Measurements from ENCODE around the gene PEF1. TPM values are rescaled to one million over a fixed set of nuclear protein-coding genes. Genes with fewer than 3 reads are reported as not detected.

The PEF1 gene
- polyA plus RNA-seq, 1 donor from 2014 or later = 79.2 TPM

GRCh38 chr1:31653717-31654473 lies 9.2 kb upstream of the PEF1 start:
- Mint-ChIP-seq H3K27ac (no peak overlapping the region), H3K27me3 (peaks cover 5% of the 10 kb centered on the region), H3K9me3 (no peaks in the 10 kb centered on the region), H3K4me1 (no peaks in the 10 kb centered on the region), H3K4me3 (no peak overlapping the region), H3K36me3 (no peaks in the 10 kb centered on the region)

- Mint-ChIP-seq H3K27me3 (peaks cover 5% of the 10 kb centered on the region), H3K4me3 (no peak overlapping the region), H3K9me3 (no peaks in the 10 kb centered on the region), H3K36me3 (no peaks in the 10 kb centered on the region), H3K4me1 (no peaks in the 10 kb centered on the region), H3K27ac (no peak overlapping the region)
Measured at GRCh38 chr1:31652891-31653499, 8.3 kb upstream of the PEF1 start.

- Mint-ChIP-seq H3K27me3 (peaks cover 2% of the 10 kb centered on the region), H3K36me3 (no peaks in the 10 kb centered on the region), H3K9me3 (no peaks in the 10 kb centered on the region), H3K4me3 (no peak overlapping the region), H3K27ac (no peak overlapping the region), H3K4me1 (peaks cover 0 to 7% (median 0%) of the 10 kb centered on the region in 3 donors)
Measured at GRCh38 chr1:31651766-31652165, 7.1 kb upstream of the PEF1 start.

GRCh38 chr1:31651089-31651420 lies 6.4 kb upstream of the PEF1 start:
- no peaks in the 10 kb centered on the region for H3K9me3 Mint-ChIP-seq
- H3K4me3 Mint-ChIP-seq = peak overlapping the region in 1 of 4 donors; percentile 34
- H3K27ac Mint-ChIP-seq = peak overlapping the region in 1 of 3 donors; percentile 16

GRCh38 chr1:31650161-31651088 lies 5.7 kb upstream of the PEF1 start:
- H3K36me3 Mint-ChIP-seq = no peaks in the 10 kb centered on the region
- peak overlapping the region in 1 of 4 donors; percentile 34 for H3K4me3 Mint-ChIP-seq
- H3K4me1 Mint-ChIP-seq = peaks cover 6 to 14% (median 6%) of the 10 kb centered on the region in 3 donors
- no peaks in the 10 kb centered on the region for H3K27me3 Mint-ChIP-seq
- no peaks in the 10 kb centered on the region for H3K9me3 Mint-ChIP-seq
- peak overlapping the region in 1 of 3 donors; percentile 68 for H3K27ac Mint-ChIP-seq

More at GRCh38 chr1:31651089-31651420, 6.4 kb upstream of the PEF1 start:
- H3K4me1 Mint-ChIP-seq = peaks cover 0 to 9% (median 3%) of the 10 kb centered on the region in 3 donors
- H3K27me3 Mint-ChIP-seq = peaks cover 2% of the 10 kb centered on the region
- H3K36me3 Mint-ChIP-seq = no peaks in the 10 kb centered on the region

- Mint-ChIP-seq H3K4me3 (peak overlapping the region in 1 of 4 donors; percentile 10), H3K27ac (no peak overlapping the region), H3K27me3 (no peaks in the 10 kb centered on the region), H3K4me1 (peaks cover 12 to 26% (median 12%) of the 10 kb centered on the region in 3 donors), H3K36me3 (peaks cover 3% of the 10 kb centered on the region), H3K9me3 (no peaks in the 10 kb centered on the region)
Measured at GRCh38 chr1:31648641-31649357, 4.1 kb upstream of the PEF1 start.

GRCh38 chr1:31648190-31648589 lies 3.5 kb upstream of the PEF1 start:
- H3K4me1 Mint-ChIP-seq = peaks cover 15 to 26% (median 17%) of the 10 kb centered on the region in 3 donors
- no peak overlapping the region for H3K27ac Mint-ChIP-seq
- H3K4me3 Mint-ChIP-seq = peak overlapping the region in 1 of 4 donors; percentile 10
- H3K36me3 Mint-ChIP-seq = peaks cover 3% of the 10 kb centered on the region
- no peaks in the 10 kb centered on the region for H3K9me3 Mint-ChIP-seq
- H3K27me3 Mint-ChIP-seq = no peaks in the 10 kb centered on the region

GRCh38 chr1:31647106-31647505 lies 2.4 kb upstream of the PEF1 start:
- Mint-ChIP-seq H3K36me3 (peaks cover 3% of the 10 kb centered on the region), H3K9me3 (no peaks in the 10 kb centered on the region), H3K4me3 (peak overlapping the region in 3 of 4 donors; percentile 40 to 98 (median 78)), H3K27me3 (no peaks in the 10 kb centered on the region), H3K27ac (peak overlapping the region in 2 of 3 donors; percentile 85 to 98), H3K4me1 (peaks cover 15 to 26% (median 17%) of the 10 kb centered on the region in 3 donors)

- H3K9me3 Mint-ChIP-seq = no peaks in the 10 kb centered on the region
- H3K4me3 Mint-ChIP-seq = peak overlapping the region; percentile 40 to 100 (median 88)
- peaks cover 15 to 26% (median 17%) of the 10 kb centered on the region in 3 donors for H3K4me1 Mint-ChIP-seq
- peak overlapping the region; percentile 54 to 98 (median 85) for H3K27ac Mint-ChIP-seq
- no peaks in the 10 kb centered on the region for H3K27me3 Mint-ChIP-seq
- peaks cover 3% of the 10 kb centered on the region for H3K36me3 Mint-ChIP-seq
Measured at GRCh38 chr1:31646259-31646960, 1.7 kb upstream of the PEF1 start.

- H3K27me3 Mint-ChIP-seq = no peaks in the 10 kb centered on the region
- H3K9me3 Mint-ChIP-seq = no peaks in the 10 kb centered on the region
- H3K4me1 Mint-ChIP-seq = peaks cover 15 to 26% (median 17%) of the 10 kb centered on the region in 3 donors
- peak overlapping the region; percentile 98 to 100 (median 100) for H3K27ac Mint-ChIP-seq
- peaks cover 3% of the 10 kb centered on the region for H3K36me3 Mint-ChIP-seq
- H3K4me3 Mint-ChIP-seq = peak overlapping the region; percentile 98 to 100 (median 100)
Measured at GRCh38 chr1:31645274-31645568, 545 bp upstream of the PEF1 start.

- H3K27ac Mint-ChIP-seq = peak overlapping the region; percentile 98 to 100 (median 100)
- H3K9me3 Mint-ChIP-seq = no peaks in the 10 kb centered on the region
- H3K27me3 Mint-ChIP-seq = no peaks in the 10 kb centered on the region
- H3K36me3 Mint-ChIP-seq = peaks cover 3% of the 10 kb centered on the region
- H3K4me1 Mint-ChIP-seq = peaks cover 15 to 26% (median 17%) of the 10 kb centered on the region in 3 donors
- peak overlapping the region; percentile 98 to 100 (median 100) for H3K4me3 Mint-ChIP-seq
Measured at GRCh38 chr1:31643976-31644559, 608 bp downstream of the PEF1 start.

- H3K4me3 Mint-ChIP-seq = peak overlapping the region in 1 of 4 donors; percentile 7
- H3K4me1 Mint-ChIP-seq = peaks cover 19 to 33% (median 28%) of the 10 kb centered on the region in 3 donors
- H3K27me3 Mint-ChIP-seq = no peaks in the 10 kb centered on the region
- H3K9me3 Mint-ChIP-seq = no peaks in the 10 kb centered on the region
- peak overlapping the region in 2 of 3 donors; percentile 54 to 60 for H3K27ac Mint-ChIP-seq
- peaks cover 3% of the 10 kb centered on the region for H3K36me3 Mint-ChIP-seq
Measured at GRCh38 chr1:31642897-31643296, 1.8 kb downstream of the PEF1 start.

GRCh38 chr1:31642366-31642765 lies 2.3 kb downstream of the PEF1 start:
- peaks cover 3% of the 10 kb centered on the region for H3K36me3 Mint-ChIP-seq
- no peaks in the 10 kb centered on the region for H3K27me3 Mint-ChIP-seq
- H3K9me3 Mint-ChIP-seq = no peaks in the 10 kb centered on the region
- H3K4me1 Mint-ChIP-seq = peaks cover 22 to 35% (median 31%) of the 10 kb centered on the region in 3 donors
- peak overlapping the region in 1 of 4 donors; percentile 7 for H3K4me3 Mint-ChIP-seq
- H3K27ac Mint-ChIP-seq = peak overlapping the region in 2 of 3 donors; percentile 54 to 60

Data from IgD-negative memory B cell (primary cell).